Endothelial cell of umbilical vein (primary cell): ENCODE results near the gene NMRAL1. TPM values are rescaled to one million over a fixed set of nuclear protein-coding genes. Genes with fewer than 3 reads are reported as not detected.

Experiments
- BruUV-seq: library from RNA; stranded (reverse); fragments of 400-500 nt; replicated peaks from 2 replicates; lab custom pipeline; 2021; lab: Mats Ljungman, UMichigan
- CTCF ChIA-PET: fragments of 300-600, 350-600 bp; sonication (Branson Sonifier 250); formaldehyde crosslinking; loops from one replicate; lab custom pipeline; 2021; ENCODE audit warnings: antibody characterized with exemption, inconsistent platforms; lab: Charles Lee
- POLR2A ChIA-PET: fragments of 300-600, 350-600 bp; sonication (Branson Sonifier 250); formaldehyde crosslinking; loops from one replicate; lab custom pipeline; 2021; ENCODE audit warnings: antibody characterized with exemption, inconsistent platforms; lab: Charles Lee
- DNase-seq: peaks from one replicate; pipeline ENCODE4 v3.0.0-alpha.2; 2011; ENCODE audit warnings: low read depth, low spot score
- FAIRE-seq: peaks from 2 replicates; lab custom pipeline; 2011; peaks lifted over from hg19 to GRCh38; lab: Jason Lieb, UNC
- H2AFZ ChIP-seq: 2 replicates; pipeline ENCODE4 v1.6.0; 2012; ENCODE audit warnings: low read depth, low read length, control low read depth, inconsistent platforms
- H3K27ac ChIP-seq: 2 replicates; pipeline ENCODE4 v1.5.1; 2011; ENCODE audit warnings: low read depth, mild to moderate bottlenecking, control low read depth, low read length, moderate library complexity; ENCODE audit not compliant: insufficient read depth
- H3K27me3 ChIP-seq, 2 experiments: 2 replicates each; pipeline versions ENCODE4 v1.6.0 to v1.6.1; 2011; ENCODE audit warnings: low read length in 2 of 2, mixed read lengths in 1 of 2; ENCODE audit not compliant: control insufficient read depth in 2 of 2, insufficient read depth in 2 of 2
- H3K36me3 ChIP-seq, 2 experiments: 2 replicates in 1 of 2; 3 replicates in 1 of 2; pipeline ENCODE4 v1.5.1; 2011; ENCODE audit warnings: low read length in 2 of 2, mild to moderate bottlenecking in 1 of 2, moderate library complexity in 1 of 2; ENCODE audit not compliant: control insufficient read depth in 2 of 2, insufficient read depth in 2 of 2; ENCODE audit errors: extremely low read depth in 1 of 2
- H3K4me1 ChIP-seq: 3 replicates; pipeline ENCODE4 v1.5.1; 2011; ENCODE audit warnings: mild to moderate bottlenecking, low read length; ENCODE audit not compliant: control insufficient read depth, insufficient read depth; ENCODE audit errors: extremely low read depth
- H3K4me2 ChIP-seq: 2 replicates; pipeline ENCODE4 v1.6.1; 2011; ENCODE audit warnings: low read length, control low read depth, mixed read lengths; ENCODE audit not compliant: insufficient read depth
- H3K4me3 ChIP-seq, 3 experiments: fragments of 200-600 bp in 1 of 3; sonication (generic), shearing (Covaris generic) in 1 of 3; replicated peaks in 1 of 3; 2 replicates each; pipeline ENCODE4 v1.5.1; 2011 to 2016; ENCODE audit warnings: control low read depth in 3 of 3, low read length in 3 of 3, mild to moderate bottlenecking in 2 of 3, inconsistent platforms in 1 of 3, low read depth in 1 of 3, moderate library complexity in 1 of 3; ENCODE audit not compliant: insufficient read depth in 1 of 3
- H3K79me2 ChIP-seq: 2 replicates; pipeline ENCODE4 v1.6.0; 2012; ENCODE audit warnings: low read length, inconsistent platforms; ENCODE audit not compliant: control insufficient read depth, insufficient read depth
- H3K9ac ChIP-seq: replicated peaks from 2 replicates; pipeline ENCODE3; 2011; ENCODE audit warnings: low read length, control low read depth; ENCODE audit not compliant: insufficient read depth; ENCODE audit errors: extremely low read depth
- H3K9me1 ChIP-seq: replicated peaks from 3 replicates; pipeline ENCODE4 v1.6.0; 2011; ENCODE audit warnings: mild to moderate bottlenecking, low read length; ENCODE audit not compliant: control insufficient read depth, insufficient read depth; ENCODE audit errors: extremely low read depth
- H3K9me3 ChIP-seq: replicated peaks from 2 replicates; pipeline ENCODE4 v1.5.1; 2012; ENCODE audit warnings: low read length, inconsistent platforms; ENCODE audit not compliant: control insufficient read depth, insufficient read depth
- H4K20me1 ChIP-seq: replicated peaks from 2 replicates; pipeline ENCODE3; 2011; ENCODE audit warnings: mild to moderate bottlenecking, low read length; ENCODE audit not compliant: control insufficient read depth, insufficient read depth; ENCODE audit errors: extremely low read depth
- CTCF ChIP-seq, 2 donors: IDR thresholded peaks; 1 replicate in 1 of 2; 2 replicates in 1 of 2; pipeline ENCODE4 v1.5.1; 2011; ENCODE audit warnings: low read length in 2 of 2, mild to moderate bottlenecking in 2 of 2, moderate library complexity in 2 of 2, control low read depth in 1 of 2, inconsistent platforms in 1 of 2, low read depth in 1 of 2; ENCODE audit not compliant: insufficient read depth in 1 of 2; ENCODE audit errors: extremely low read depth in 1 of 2
- EZH2 ChIP-seq: IDR thresholded peaks from 2 replicates; pipeline ENCODE4 v1.6.1; 2012; ENCODE audit warnings: borderline replicate concordance, low read depth, mild to moderate bottlenecking, moderate library complexity, low read length, inconsistent platforms; ENCODE audit not compliant: severe bottlenecking
- FOS ChIP-seq: IDR thresholded peaks from 2 replicates; pipeline ENCODE4 v1.6.1; 2011; ENCODE audit warnings: mild to moderate bottlenecking, low read length, moderate library complexity, borderline replicate concordance; ENCODE audit not compliant: insufficient read depth
- GATA2 ChIP-seq: IDR thresholded peaks from 2 replicates; pipeline ENCODE4 v1.7.0; 2011; ENCODE audit warnings: low read depth, mild to moderate bottlenecking, moderate library complexity, mixed read lengths, low read length; ENCODE audit not compliant: insufficient read length, insufficient read depth
- JUN ChIP-seq: IDR thresholded peaks from 2 replicates; pipeline ENCODE4 v1.6.1; 2011; ENCODE audit warnings: borderline replicate concordance, low read depth; ENCODE audit not compliant: insufficient read length, insufficient read depth
- MAX ChIP-seq: IDR thresholded peaks from 2 replicates; pipeline ENCODE4 v1.6.1; 2011; ENCODE audit not compliant: insufficient read depth, insufficient read length
- MYC ChIP-seq: IDR thresholded peaks from one replicate; pipeline ENCODE4 v1.6.1; 2011; ENCODE audit warnings: mild to moderate bottlenecking, low read depth, low read length
- POLR2A ChIP-seq: IDR thresholded peaks from 2 replicates; pipeline ENCODE4 v1.6.1; 2012; ENCODE audit warnings: low read depth, mild to moderate bottlenecking, control low read depth, low read length
- POLR2AphosphoS5 ChIP-seq: IDR thresholded peaks from 2 replicates; pipeline ENCODE4 v1.6.1; 2012; ENCODE audit warnings: low read depth, mild to moderate bottlenecking, control low read depth, low read length, moderate library complexity; ENCODE audit not compliant: insufficient read depth
- dilution Hi-C: fragments of 300-500 bp; cut with MboI; formaldehyde crosslinking; loops from one replicate; pipeline ENCODE4 v1.15.0; 2019; ENCODE audit warnings: low sequenced_read_pairs; ENCODE audit not compliant: extremely low pct_ligation_motif_present
- intact Hi-C: fragments of 100-400 bp; cut with micrococcal nuclease; formaldehyde crosslinking; loops from one replicate; pipeline ENCODE4 v1.10.0; 2022
- polyA plus RNA-seq, 4 experiments: library from polyadenylated mRNA; depleted of rRNA in 3 of 4; stranded (reverse) in 3 of 4; unstranded in 1 of 4; fragments of >200 nt; gene quantifications; 2 replicates each; pipeline versions ENCODE4 v1.2.1 to v1.2.3, GENCODE V29; 2011 to 2012; ENCODE audit warnings: missing spikeins in 1 of 4
- total RNA-seq: library from RNA; stranded (reverse); gene quantifications from 2 replicates; pipeline ENCODE4 v1.2.3, GENCODE V29; 2021

The NMRAL1 gene
- total and polyA plus RNA-seq, 2 donors (not counting 3 experiments of a cell fraction or from before 2014, with no cell fraction given) = 48.0 to 84.4 TPM

- no peaks in the 10 kb centered on the region for H3K27me3 ChIP-seq
- peaks cover 20 to 51% of the 10 kb centered on the region in 2 experiments for H3K36me3 ChIP-seq
- dilution Hi-C loops (no loop called here), intact Hi-C loops (no loop called here)
- CTCF ChIA-PET = no interaction called here
- H3K4me3 ChIP-seq = no peak overlapping the region
- no peaks in the 10 kb centered on the region for H4K20me1 ChIP-seq
- no peak overlapping the region for H3K9ac ChIP-seq
- H3K27ac ChIP-seq = no peak overlapping the region
- POLR2A ChIA-PET = no interaction called here
- H3K79me2 ChIP-seq = no peaks in the 10 kb centered on the region
- TF ChIP-seq MYC = no peak
- no peak for TF ChIP-seq FOS
- no peak for TF ChIP-seq GATA2
- TF ChIP-seq JUN = no peak
- no peak for TF ChIP-seq POLR2AphosphoS5
- no peak for TF ChIP-seq EZH2
- TF ChIP-seq POLR2A = no peak
- TF ChIP-seq MAX = no peak
- TF ChIP-seq CTCF (IDR thresholded peaks at IDR 0.05; ENCODE audit: extremely low read depth in 1 of 2, insufficient read depth in 1 of 2, low read depth in 1 of 2, low read length in 2 of 2) = no peak
- BruUV-seq = no TSS peak
- no peaks in the 10 kb centered on the region for H3K9me1 ChIP-seq
- no peak overlapping the region for H2AFZ ChIP-seq
- H3K4me1 ChIP-seq = no peaks in the 10 kb centered on the region
- FAIRE-seq (no peak), DNase-seq (no peak)
- no peaks in the 10 kb centered on the region for H3K9me3 ChIP-seq
- H3K4me2 ChIP-seq = no peak overlapping the region
Observed at GRCh38 chr16:4443986-4444385, 30.4 kb downstream of the NMRAL1 start.
